Measurements from ENCODE around the gene RPIA.

GRCh38 chr2:88680266-88680902 is 11.1 kb upstream of the RPIA start:
- TF ChIP-seq MAX (IDR thresholded peaks at IDR 0.05) (no peak), PTBP1 (IDR thresholded peaks at IDR 0.05; ENCODE audit: low read depth, low read length, poor library complexity, severe bottlenecking) (no peak), SOX13 (IDR thresholded peaks at IDR 0.05) (no peak), SOX13 (CRISPR knock-in tag; conservative IDR thresholded peaks at IDR 0.05 in 1 of 2, IDR thresholded peaks at IDR 0.05 in 1 of 2) (0 out of 4 replicates have a peak, but pooled peaks of 1 of the 2 experiments have one; percentile 32), HCFC1 (IDR thresholded peaks at IDR 0.05; ENCODE audit: low read depth, low read length) (no peak), TFAP4 (IDR thresholded peaks at IDR 0.05; ENCODE audit: borderline replicate concordance, low read depth) (no peak), SMC3 (IDR thresholded peaks at IDR 0.05; ENCODE audit: low read length) (no peak), EZH2 (conservative IDR thresholded peaks at IDR 0.05; ENCODE audit: low read depth, low read length) (no peak), TCF12 (IDR thresholded peaks at IDR 0.05) (no peak), TCF12 (CRISPR knock-in tag; IDR thresholded peaks at IDR 0.05) (no peak), RARG (CRISPR knock-in tag; IDR thresholded peaks at IDR 0.05; ENCODE audit: low read depth) (no peak)

All from HepG2 (cell line).